ENCODE results near the gene AKT1S1. TPM values are rescaled to one million over a fixed set of nuclear protein-coding genes. Genes with fewer than 3 reads are reported as not detected.

AKT1S1 gene
- total RNA-seq, 1 donor from 2014 or later, result 116 TPM

DNA sequence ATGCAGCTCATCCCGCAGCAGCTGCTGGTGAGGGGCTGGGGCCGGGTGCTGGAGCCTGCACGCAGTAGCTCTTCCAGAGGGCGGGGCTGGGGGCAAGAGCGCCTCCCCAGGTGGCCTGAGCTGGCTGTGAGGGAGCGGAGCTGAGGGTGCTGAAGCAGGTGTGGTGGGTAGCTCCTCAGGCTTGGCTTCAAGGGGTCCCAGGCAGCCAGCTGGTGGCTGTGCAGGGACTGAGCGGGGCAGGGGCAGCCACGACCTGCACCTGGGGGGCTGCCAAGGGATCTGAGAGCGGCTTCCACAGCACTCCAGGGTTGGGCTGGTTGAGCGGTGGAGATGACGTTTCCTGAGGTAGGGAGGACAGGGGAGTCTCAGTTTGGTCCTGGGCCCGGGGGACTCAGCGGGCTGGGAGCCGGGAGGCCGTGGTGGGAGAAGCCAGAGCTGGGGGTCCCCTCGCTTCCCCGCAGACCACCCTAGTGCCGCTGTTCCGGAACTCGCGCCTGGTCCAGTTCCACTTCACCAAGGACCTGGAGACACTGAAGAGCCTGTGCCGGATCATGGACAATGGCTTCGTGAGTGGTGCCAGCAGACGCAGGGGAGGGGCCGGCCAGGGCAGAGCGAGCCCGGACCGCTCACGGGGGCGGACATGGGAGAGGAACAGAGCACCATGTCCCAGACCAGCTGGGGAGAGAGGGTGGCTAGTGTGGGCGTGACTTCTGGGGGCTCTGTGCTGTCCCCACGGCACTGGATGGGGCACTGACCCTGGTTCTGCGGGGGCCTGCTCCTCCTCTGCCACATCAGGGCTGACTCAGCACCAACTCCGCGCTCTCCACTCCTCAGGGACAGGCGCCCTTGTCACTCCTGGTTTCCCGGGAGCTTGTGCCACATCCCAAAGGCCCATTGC is 18.8 kb downstream of the AKT1S1 start:
- peaks cover 3% of the 10 kb centered on the region for H3K36me3 ChIP-seq (ENCODE audit: insufficient read depth, low read length)
- peaks cover 34% of the 10 kb centered on the region for H3K4me1 ChIP-seq (ENCODE audit: insufficient read depth, low read length)
- Mint-ChIP-seq H3K4me3 (ENCODE audit: unreplicated experiment) (no peak overlapping the region), H3K9me3 (ENCODE audit: unreplicated experiment) (no peaks in the 10 kb centered on the region), H3K27ac (ENCODE audit: unreplicated experiment) (peak overlapping the region; percentile 58), H3K27me3 (ENCODE audit: low read depth, unreplicated experiment) (no peaks in the 10 kb centered on the region), H3K36me3 (ENCODE audit: low read depth, unreplicated experiment) (peaks cover 8% of the 10 kb centered on the region), H3K4me1 (ENCODE audit: low read depth, unreplicated experiment) (peaks cover 12% of the 10 kb centered on the region)
- H3K27me3 ChIP-seq (ENCODE audit: insufficient read depth, low read length), result no peaks in the 10 kb centered on the region
- FAIRE-seq (no peak), DNase-seq (ENCODE audit: low read depth) (no peak)
- peaks cover 46% of the 10 kb centered on the region for H3K79me2 ChIP-seq (ENCODE audit: insufficient read depth, low read length)
- H3K27ac ChIP-seq (ENCODE audit: low read depth, low read length), result peak overlapping the region; percentile 61
- H3K9ac ChIP-seq (ENCODE audit: low read length), result peak overlapping the region; percentile 50
- H3K4me3 ChIP-seq (ENCODE audit: insufficient read depth, low read depth, low read length), result no peak overlapping the region
- no peak for TF ChIP-seq EZH2 (IDR thresholded peaks at IDR 0.05; ENCODE audit: insufficient read depth, low read length)
- TF ChIP-seq, protein P1, sequence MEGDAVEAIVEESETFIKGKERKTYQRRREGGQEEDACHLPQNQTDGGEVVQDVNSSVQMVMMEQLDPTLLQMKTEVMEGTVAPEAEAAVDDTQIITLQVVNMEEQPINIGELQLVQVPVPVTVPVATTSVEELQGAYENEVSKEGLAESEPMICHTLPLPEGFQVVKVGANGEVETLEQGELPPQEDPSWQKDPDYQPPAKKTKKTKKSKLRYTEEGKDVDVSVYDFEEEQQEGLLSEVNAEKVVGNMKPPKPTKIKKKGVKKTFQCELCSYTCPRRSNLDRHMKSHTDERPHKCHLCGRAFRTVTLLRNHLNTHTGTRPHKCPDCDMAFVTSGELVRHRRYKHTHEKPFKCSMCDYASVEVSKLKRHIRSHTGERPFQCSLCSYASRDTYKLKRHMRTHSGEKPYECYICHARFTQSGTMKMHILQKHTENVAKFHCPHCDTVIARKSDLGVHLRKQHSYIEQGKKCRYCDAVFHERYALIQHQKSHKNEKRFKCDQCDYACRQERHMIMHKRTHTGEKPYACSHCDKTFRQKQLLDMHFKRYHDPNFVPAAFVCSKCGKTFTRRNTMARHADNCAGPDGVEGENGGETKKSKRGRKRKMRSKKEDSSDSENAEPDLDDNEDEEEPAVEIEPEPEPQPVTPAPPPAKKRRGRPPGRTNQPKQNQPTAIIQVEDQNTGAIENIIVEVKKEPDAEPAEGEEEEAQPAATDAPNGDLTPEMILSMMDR (IDR thresholded peaks at IDR 0.05; ENCODE audit: insufficient read depth, low read depth, low read length), result no peak
- H4K20me1 ChIP-seq (ENCODE audit: insufficient read depth, low read length), result peaks cover 73% of the 10 kb centered on the region
- no peak overlapping the region for H2AFZ ChIP-seq (ENCODE audit: low read depth, low read length)
- H3K9me3 ChIP-seq (ENCODE audit: insufficient read depth, low read depth, low read length), result no peaks in the 10 kb centered on the region
- peak overlapping the region; percentile 65 for H3K4me2 ChIP-seq (ENCODE audit: low read length)

DNA sequence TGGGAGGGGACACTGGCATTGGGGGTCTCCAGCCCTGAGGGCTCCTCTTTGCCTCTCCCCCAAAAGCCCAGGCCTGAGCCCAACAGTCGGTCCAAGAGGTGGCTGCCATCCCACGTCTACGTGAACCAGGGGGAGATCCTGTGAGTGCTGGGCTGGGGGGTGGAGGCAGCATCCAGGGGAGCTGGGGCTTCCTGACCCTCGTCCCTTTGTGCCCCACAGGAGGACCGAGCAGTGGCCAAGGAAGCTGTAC is 19.4 kb downstream of the AKT1S1 start:
- no peak overlapping the region for H3K9ac ChIP-seq (ENCODE audit: low read length)

More for the DNA sequence above, 19.4 kb downstream of the AKT1S1 start:
- H3K27me3 Mint-ChIP-seq (ENCODE audit: low read depth, unreplicated experiment), result no peaks in the 10 kb centered on the region
- Histone ChIP-seq H4K20me1 (ENCODE audit: insufficient read depth, low read length) (peaks cover 75% of the 10 kb centered on the region), H3K9me3 (ENCODE audit: insufficient read depth, low read depth, low read length) (no peaks in the 10 kb centered on the region), H3K27me3 (ENCODE audit: insufficient read depth, low read length) (no peaks in the 10 kb centered on the region), H3K79me2 (ENCODE audit: insufficient read depth, low read length) (peaks cover 46% of the 10 kb centered on the region), H3K27ac (ENCODE audit: low read depth, low read length) (no peak overlapping the region), H2AFZ (ENCODE audit: low read depth, low read length) (no peak overlapping the region), H3K4me1 (ENCODE audit: insufficient read depth, low read length) (peaks cover 38% of the 10 kb centered on the region), H3K4me2 (ENCODE audit: low read length) (no peak overlapping the region), H3K4me3 (ENCODE audit: insufficient read depth, low read depth, low read length) (no peak overlapping the region), H3K36me3 (ENCODE audit: insufficient read depth, low read length) (peaks cover 2% of the 10 kb centered on the region)
- no peak overlapping the region for H3K27ac Mint-ChIP-seq (ENCODE audit: unreplicated experiment)
- peaks cover 13% of the 10 kb centered on the region for H3K4me1 Mint-ChIP-seq (ENCODE audit: low read depth, unreplicated experiment)
- FAIRE-seq, result no peak
- no peak overlapping the region for H3K4me3 Mint-ChIP-seq (ENCODE audit: unreplicated experiment)
- H3K9me3 Mint-ChIP-seq (ENCODE audit: unreplicated experiment), result no peaks in the 10 kb centered on the region
- DNase-seq (ENCODE audit: low read depth), result no peak
- peaks cover 5% of the 10 kb centered on the region for H3K36me3 Mint-ChIP-seq (ENCODE audit: low read depth, unreplicated experiment)
- TF ChIP-seq, protein P1 (IDR thresholded peaks at IDR 0.05; ENCODE audit: insufficient read depth, low read depth, low read length), result no peak
- no peak for TF ChIP-seq EZH2 (IDR thresholded peaks at IDR 0.05; ENCODE audit: insufficient read depth, low read length)
